ENCODE results near the gene ATRIP.

ATRIP gene

GRCh38 chr3:48404440-48405342, 41.8 kb upstream of the ATRIP start:
- intact Hi-C loops (cut with DNase I; ENCODE audit: low total_unique reads) = no loop called here
- Histone ChIP-seq H3K9me3 (no peaks in the 10 kb centered on the region), H3K27me3 (no peaks in the 10 kb centered on the region), H3K36me3 (peaks cover 51 to 71% (median 69%) of the 10 kb centered on the region in 3 donors), H3K4me1 (peaks cover 0 to 55% (median 46%) of the 10 kb centered on the region in 4 donors), H3K27ac (peak overlapping the region; percentile 84 to 85), H3K4me3 (no peak overlapping the region)
- TF ChIP-seq, protein P1, sequence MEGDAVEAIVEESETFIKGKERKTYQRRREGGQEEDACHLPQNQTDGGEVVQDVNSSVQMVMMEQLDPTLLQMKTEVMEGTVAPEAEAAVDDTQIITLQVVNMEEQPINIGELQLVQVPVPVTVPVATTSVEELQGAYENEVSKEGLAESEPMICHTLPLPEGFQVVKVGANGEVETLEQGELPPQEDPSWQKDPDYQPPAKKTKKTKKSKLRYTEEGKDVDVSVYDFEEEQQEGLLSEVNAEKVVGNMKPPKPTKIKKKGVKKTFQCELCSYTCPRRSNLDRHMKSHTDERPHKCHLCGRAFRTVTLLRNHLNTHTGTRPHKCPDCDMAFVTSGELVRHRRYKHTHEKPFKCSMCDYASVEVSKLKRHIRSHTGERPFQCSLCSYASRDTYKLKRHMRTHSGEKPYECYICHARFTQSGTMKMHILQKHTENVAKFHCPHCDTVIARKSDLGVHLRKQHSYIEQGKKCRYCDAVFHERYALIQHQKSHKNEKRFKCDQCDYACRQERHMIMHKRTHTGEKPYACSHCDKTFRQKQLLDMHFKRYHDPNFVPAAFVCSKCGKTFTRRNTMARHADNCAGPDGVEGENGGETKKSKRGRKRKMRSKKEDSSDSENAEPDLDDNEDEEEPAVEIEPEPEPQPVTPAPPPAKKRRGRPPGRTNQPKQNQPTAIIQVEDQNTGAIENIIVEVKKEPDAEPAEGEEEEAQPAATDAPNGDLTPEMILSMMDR (IDR thresholded peaks at IDR 0.05) = no peak
- DNase-seq = peak; percentile 58 to 88

DNA sequence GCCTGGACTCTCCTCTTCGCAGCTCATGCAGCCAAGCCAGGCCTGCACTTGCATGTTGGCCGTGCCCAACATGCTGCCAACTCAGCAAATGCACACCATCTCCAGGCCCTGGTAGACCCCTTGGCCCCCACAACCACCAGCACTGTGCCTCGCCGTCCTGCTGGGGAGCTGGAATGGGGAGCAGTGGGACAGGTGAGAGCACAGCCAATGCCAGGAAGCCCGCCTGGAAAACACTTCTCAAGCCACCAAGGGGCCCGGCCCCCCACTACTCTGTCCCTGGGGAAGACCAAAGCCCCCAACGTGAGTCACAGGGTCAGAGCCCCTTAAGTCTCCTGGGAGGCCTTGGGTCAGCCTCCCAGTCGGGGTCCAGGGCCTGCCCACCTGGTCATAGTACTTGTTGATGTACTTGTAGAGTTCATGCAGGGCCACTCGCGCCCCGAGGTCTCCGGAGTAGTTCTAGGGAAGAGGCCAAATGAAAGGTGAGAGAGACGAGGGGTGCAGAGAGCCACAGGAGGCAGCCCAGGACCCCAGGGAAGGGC, 41.1 kb upstream of the ATRIP start:
- Histone ChIP-seq H3K4me1 (peaks cover 0 to 55% (median 46%) of the 10 kb centered on the region in 4 donors), H3K27ac (peak overlapping the region; percentile 84 to 85), H3K9me3 (no peaks in the 10 kb centered on the region), H3K4me3 (no peak overlapping the region), H3K36me3 (peaks cover 58 to 78% (median 76%) of the 10 kb centered on the region in 3 donors), H3K27me3 (no peaks in the 10 kb centered on the region)
- no peak for DNase-seq
- intact Hi-C loops (cut with DNase I; ENCODE audit: low total_unique reads) = no loop called here
- TF ChIP-seq, protein P1 (IDR thresholded peaks at IDR 0.05) = no peak

GRCh38 chr3:48405971-48406370, 40.6 kb upstream of the ATRIP start:
- peak in 1 of 2 donors; percentile 65 for DNase-seq
- TF ChIP-seq, protein P1 (IDR thresholded peaks at IDR 0.05) = no peak

GRCh38 chr3:48406443-48407431, 39.8 kb upstream of the ATRIP start:
- Histone ChIP-seq H3K36me3 (peaks cover 71 to 91% (median 89%) of the 10 kb centered on the region in 3 donors), H3K9me3 (no peaks in the 10 kb centered on the region), H3K4me1 (peaks cover 0 to 44% (median 38%) of the 10 kb centered on the region in 4 donors), H3K4me3 (no peak overlapping the region), H3K27me3 (no peaks in the 10 kb centered on the region), H3K27ac (peak overlapping the region; percentile 84 to 85)
- intact Hi-C loops (cut with DNase I; ENCODE audit: low total_unique reads) = no loop called here
- TF ChIP-seq, protein P1 (IDR thresholded peaks at IDR 0.05) = no peak
- DNase-seq = peak; percentile 19 to 63

More at GRCh38 chr3:48405971-48406370, 40.6 kb upstream of the ATRIP start:
- Histone ChIP-seq H3K27ac (peak overlapping the region; percentile 84 to 85), H3K4me1 (peaks cover 0 to 51% (median 45%) of the 10 kb centered on the region in 4 donors), H3K9me3 (no peaks in the 10 kb centered on the region), H3K36me3 (peaks cover 63 to 84% (median 82%) of the 10 kb centered on the region in 3 donors), H3K27me3 (no peaks in the 10 kb centered on the region), H3K4me3 (no peak overlapping the region)
- intact Hi-C loops (cut with DNase I; ENCODE audit: low total_unique reads) = no loop called here

GRCh38 chr3:48407542-48408099, 38.9 kb upstream of the ATRIP start:
- peaks cover 80 to 100% (median 98%) of the 10 kb centered on the region in 3 donors for H3K36me3 ChIP-seq
- H3K4me1 ChIP-seq = peaks cover 0 to 37% (median 31%) of the 10 kb centered on the region in 4 donors
- intact Hi-C loops (cut with DNase I; ENCODE audit: low total_unique reads) = no loop called here

More at GRCh38 chr3:48407542-48408099, 38.9 kb upstream of the ATRIP start:
- TF ChIP-seq, protein P1 (IDR thresholded peaks at IDR 0.05) = no peak
- Histone ChIP-seq H3K27ac (peak overlapping the region; percentile 84 to 85), H3K9me3 (no peaks in the 10 kb centered on the region), H3K27me3 (no peaks in the 10 kb centered on the region), H3K4me3 (no peak overlapping the region)
- peak; percentile 13 to 38 for DNase-seq

Measured in tibial artery (tissue), 4 donors.